IMR-90 (cell line): ENCODE measurements around the gene NRP1. TPM values are rescaled to one million over a fixed set of nuclear protein-coding genes. Genes with fewer than 3 reads are reported as not detected.

ENCODE experiments used
- ATAC-seq: fragments of 200-7000 bp; cut with Tn5 transposase; 2 replicates; pipeline ENCODE4 v1.9.1; 2020; ENCODE audit warnings: low read depth, mild to moderate bottlenecking, moderate library complexity
- BruUV-seq: library from RNA; stranded (reverse); fragments of 400-500 nt; replicated peaks from 2 replicates; lab custom pipeline; 2021; lab: Mats Ljungman, UMichigan
- CTCF ChIA-PET: fragments of 300-600 bp; formaldehyde crosslinking; extraction: SDS; loops from one replicate; lab custom pipeline; 2021; ENCODE audit warnings: antibody characterized with exemption; lab: Yijun Ruan, JAX
- POLR2A ChIA-PET: fragments of 300-600 bp; sonication (Branson Sonifier 250); formaldehyde crosslinking; loops from one replicate; lab custom pipeline; 2022; ENCODE audit warnings: antibody characterized with exemption; ENCODE audit not compliant: unreplicated experiment; lab: Charles Lee
- DNase-seq: peaks from one replicate; pipeline ENCODE4 v3.0.0; 2013
- H2AFZ ChIP-seq: replicated peaks from 2 replicates; pipeline ENCODE3; 2013; ENCODE audit warnings: low read length, mild to moderate bottlenecking; ENCODE audit not compliant: poor library complexity
- H2AK5ac ChIP-seq: 2 replicates; pipeline ENCODE4 v1.6.1; 2013; ENCODE audit warnings: low read depth, low read length, inconsistent platforms
- H2AK9ac ChIP-seq: replicated peaks from 2 replicates; pipeline ENCODE3; 2013; ENCODE audit warnings: mild to moderate bottlenecking, low read depth, low read length, moderate library complexity; ENCODE audit not compliant: poor library complexity
- H2BK120ac ChIP-seq: 2 replicates; pipeline ENCODE4 v1.6.1; 2013; ENCODE audit warnings: low read depth, low read length, inconsistent platforms
- H2BK15ac ChIP-seq: 3 replicates; pipeline ENCODE4 v1.6.1; 2013; ENCODE audit warnings: low read depth, low read length, inconsistent platforms
- H2BK20ac ChIP-seq: 2 replicates; pipeline ENCODE4 v1.6.1; 2013; ENCODE audit warnings: low read depth, mild to moderate bottlenecking, inconsistent platforms, low read length, moderate library complexity
- H2BK5ac ChIP-seq: 2 replicates; pipeline ENCODE4 v1.6.1; 2013; ENCODE audit warnings: mild to moderate bottlenecking, low read depth, low read length, inconsistent platforms; ENCODE audit not compliant: poor library complexity, severe bottlenecking
- H3K14ac ChIP-seq: replicated peaks from 2 replicates; pipeline ENCODE4 v1.6.1; 2013; ENCODE audit warnings: low read depth, low read length, inconsistent platforms
- H3K18ac ChIP-seq: 2 replicates; pipeline ENCODE4 v1.6.1; 2013; ENCODE audit warnings: low read depth, low read length, control low read depth
- H3K23ac ChIP-seq: 2 replicates; pipeline ENCODE4 v1.6.1; 2013; ENCODE audit warnings: low read depth, low read length, inconsistent platforms
- H3K27ac ChIP-seq: 2 replicates; pipeline ENCODE4 v1.5.1; 2013; ENCODE audit warnings: mild to moderate bottlenecking, control low read depth, low read length; ENCODE audit not compliant: insufficient read depth
- H3K27me3 ChIP-seq: 2 replicates; pipeline ENCODE4 v1.6.1; 2013; ENCODE audit warnings: low read length; ENCODE audit not compliant: control insufficient read depth, insufficient read depth
- H3K36me3 ChIP-seq: 2 replicates; pipeline ENCODE4 v1.6.1; 2013; ENCODE audit warnings: low read length, mixed read lengths; ENCODE audit not compliant: control insufficient read depth, insufficient read depth
- H3K4ac ChIP-seq: 2 replicates; pipeline ENCODE4 v1.6.1; 2013; ENCODE audit warnings: low read depth, low read length, inconsistent platforms
- H3K4me1 ChIP-seq: 2 replicates; pipeline ENCODE4 v1.6.1; 2013; ENCODE audit warnings: low read length, mixed read lengths; ENCODE audit not compliant: control insufficient read depth, insufficient read depth
- H3K4me2 ChIP-seq: 2 replicates; pipeline ENCODE4 v1.6.1; 2013; ENCODE audit warnings: low read depth, mild to moderate bottlenecking, control low read depth, low read length, moderate library complexity
- H3K4me3 ChIP-seq: 2 replicates; pipeline ENCODE4 v1.5.1; 2013; ENCODE audit warnings: low read depth, mild to moderate bottlenecking, control low read depth, low read length, moderate library complexity; ENCODE audit not compliant: insufficient read depth
- H3K56ac ChIP-seq: 2 replicates; pipeline ENCODE4 v1.6.1; 2013; ENCODE audit warnings: low read length, inconsistent platforms; ENCODE audit not compliant: insufficient read depth; ENCODE audit errors: extremely low read depth
- H3K79me1 ChIP-seq, 2 experiments: 2 replicates each; pipeline ENCODE4 v1.6.1; 2013; ENCODE audit warnings: low read length in 2 of 2, inconsistent platforms in 1 of 2, low read depth in 1 of 2
- H3K9ac ChIP-seq: 2 replicates; pipeline ENCODE4 v1.6.1; 2013; ENCODE audit warnings: low read depth, low read length, control low read depth
- H3K9me1 ChIP-seq: 2 replicates; pipeline ENCODE4 v1.6.1; 2013; ENCODE audit warnings: low read length, inconsistent platforms; ENCODE audit not compliant: insufficient read depth
- H3K9me3 ChIP-seq: 2 replicates; pipeline ENCODE4 v1.6.1; 2013; ENCODE audit warnings: low read length; ENCODE audit not compliant: control insufficient read depth, insufficient read depth
- H4K20me1 ChIP-seq: 2 replicates; pipeline ENCODE4 v1.6.1; 2013; ENCODE audit warnings: low read length, inconsistent platforms; ENCODE audit not compliant: insufficient read depth
- H4K5ac ChIP-seq: 2 replicates; pipeline ENCODE4 v1.6.1; 2013; ENCODE audit warnings: mild to moderate bottlenecking, low read depth, low read length, control low read depth
- H4K8ac ChIP-seq, 2 experiments: 2 replicates each; pipeline ENCODE4 v1.6.1; 2013; ENCODE audit warnings: low read depth in 2 of 2, low read length in 2 of 2, control low read depth in 1 of 2, inconsistent platforms in 1 of 2
- H4K91ac ChIP-seq: 2 replicates; pipeline ENCODE4 v1.6.1; 2013; ENCODE audit warnings: low read depth, low read length, inconsistent platforms; ENCODE audit not compliant: insufficient read depth
- CHD1 ChIP-seq: IDR thresholded peaks from 2 replicates; pipeline ENCODE4 v1.6.1; 2012; ENCODE audit warnings: low read depth, low read length, improper control_type of control experiment
- CTCF ChIP-seq: conservative IDR thresholded peaks from 2 replicates; pipeline ENCODE4 v1.5.1; 2012; ENCODE audit warnings: mild to moderate bottlenecking, low read depth, low read length, improper control_type of control experiment
- FOS ChIP-seq: fragments of 150-350 bp; IDR thresholded peaks from 2 replicates; pipeline ENCODE4 v1.6.1; 2016; ENCODE audit warnings: low read depth, low read length
- MAZ ChIP-seq: IDR thresholded peaks from 2 replicates; pipeline ENCODE4 v1.6.1; 2012; ENCODE audit warnings: low read depth, mild to moderate bottlenecking, low read length, improper control_type of control experiment, moderate library complexity, borderline replicate concordance
- MXI1 ChIP-seq: IDR thresholded peaks from 2 replicates; pipeline ENCODE4 v1.6.1; 2012; ENCODE audit warnings: low read depth, mild to moderate bottlenecking, low read length, moderate library complexity, borderline replicate concordance
- NFE2L2 ChIP-seq: fragments of 150-350 bp; IDR thresholded peaks from 2 replicates; pipeline ENCODE4 v1.6.1; 2016; ENCODE audit warnings: low read depth, mild to moderate bottlenecking, low read length
- POLR2A ChIP-seq: IDR thresholded peaks from 2 replicates; pipeline ENCODE4 v1.6.1; 2012; ENCODE audit warnings: mild to moderate bottlenecking, low read depth, low read length
- RAD21 ChIP-seq: IDR thresholded peaks from 2 replicates; pipeline ENCODE4 v1.6.1; 2012; ENCODE audit warnings: low read length, improper control_type of control experiment
- RCOR1 ChIP-seq: IDR thresholded peaks from 2 replicates; pipeline ENCODE4 v1.6.1; 2012; ENCODE audit warnings: mild to moderate bottlenecking, low read length, improper control_type of control experiment; ENCODE audit not compliant: insufficient replicate concordance
- RFX5 ChIP-seq: IDR thresholded peaks from 2 replicates; pipeline ENCODE4 v1.8.0; 2012; ENCODE audit warnings: low read depth, mild to moderate bottlenecking, low read length, moderate library complexity
- SMC3 ChIP-seq: fragments of 150-350 bp; IDR thresholded peaks from 2 replicates; pipeline ENCODE4 v1.6.1; 2016; ENCODE audit warnings: low read depth, mild to moderate bottlenecking, antibody characterized with exemption, low read length, moderate library complexity
- WGBS, 2 experiments: methylation state at CpG; one replicate each; pipeline versions ENCODE4 v1.1.5 to v1.1.7; 2013; ENCODE audit warnings: missing lambda C conversion rate in 2 of 2; ENCODE audit not compliant: insufficient read length in 1 of 2; ENCODE audit errors: extremely low coverage in 2 of 2; 5-methylcytosine and 5-hydroxymethylcytosine counted together
- dilution Hi-C: fragments of 300-500 bp; cut with HindIII; formaldehyde crosslinking; loops from one replicate; pipeline ENCODE4 v1.14.3; 2018; ENCODE audit warnings: low sequenced_read_pairs; ENCODE audit not compliant: unreplicated experiment
- in situ Hi-C: fragments of 300-500 bp; cut with MboI; formaldehyde crosslinking; loops from 3 replicates; pipeline ENCODE4 v1.14.3; 2019; ENCODE audit warnings: low sequenced_read_pairs, inconsistent platforms, mixed read lengths
- intact Hi-C: fragments of 100-400 bp; cut with micrococcal nuclease; formaldehyde crosslinking; loops from 2 replicates; pipeline ENCODE4 v1.10.0; 2022
- polyA plus RNA-seq, 3 experiments: library from polyadenylated mRNA; depleted of rRNA; stranded (reverse); fragments of >200 nt; gene quantifications; 2 replicates each; pipeline ENCODE4 v1.2.3, GENCODE V29; 2012; ENCODE audit warnings: low replicate concordance in 1 of 3
- total RNA-seq: library from RNA; depleted of rRNA; stranded (reverse); fragments of >200 nt; gene quantifications from 2 replicates; pipeline ENCODE4 v1.2.3, GENCODE V29; 2012
- TF ChIP-seq, protein P1 (sequence below): fragments of 150-350 bp; IDR thresholded peaks from 2 replicates; pipeline ENCODE4 v1.6.1; 2017; ENCODE audit warnings: mild to moderate bottlenecking, antibody characterized with exemption, low read length, low read depth
- TF ChIP-seq, protein P2 (sequence below): fragments of 150-350 bp; IDR thresholded peaks from 2 replicates; pipeline ENCODE4 v1.6.1; 2016; ENCODE audit warnings: low read depth, mild to moderate bottlenecking, low read length, moderate library complexity, borderline replicate concordance

Gene NRP1
- total and polyA plus RNA-seq, 2 of the 4 experiments (the other 2 are of a cell fraction) = 108 to 227 TPM

GRCh38 chr10:33190406-33190805, 144.1 kb downstream of the NRP1 start:
- POLR2A ChIA-PET = no interaction called here
- no peak overlapping the region for H3K27ac ChIP-seq
- WGBS, 2 experiments = no CpG with 5 or more reads among the region's 1 CpG
- H2BK5ac ChIP-seq = no peak overlapping the region
- H3K23ac ChIP-seq = no peak overlapping the region
- no peak overlapping the region for H2AK9ac ChIP-seq
- H3K9me3 ChIP-seq = no peaks in the 10 kb centered on the region
- no peak overlapping the region for H3K4ac ChIP-seq
- H4K8ac ChIP-seq = no peak overlapping the region
- peaks cover 0 to 12% of the 10 kb centered on the region in 2 experiments; a peak in 1 of 4 replicates for H3K79me1 ChIP-seq
- in situ Hi-C loops (no loop called here), dilution Hi-C loops (no loop called here), intact Hi-C loops (loop anchor here (5.0 to 10.0 kb wide), 3 partner anchors 82 to 396 kb away; no protein-coding TSS in a partner anchor)
- no peak overlapping the region for H4K5ac ChIP-seq
- no peak overlapping the region for H3K18ac ChIP-seq
- H3K14ac ChIP-seq = no peak overlapping the region
- no peak overlapping the region for H3K4me3 ChIP-seq
- ATAC-seq (no peak), DNase-seq (no peak)
- no peak overlapping the region for H2BK120ac ChIP-seq
- H3K4me2 ChIP-seq = no peak overlapping the region
- no peak overlapping the region for H2AFZ ChIP-seq
- no peaks in the 10 kb centered on the region for H4K20me1 ChIP-seq
- CTCF ChIA-PET = interaction anchor here (1.8 kb wide), 1 partner anchor 137 kb away, joined by 5 read pairs; no protein-coding TSS in a partner anchor
- no peak overlapping the region for H2BK15ac ChIP-seq
- H3K9ac ChIP-seq = no peak overlapping the region
- no peaks in the 10 kb centered on the region for H3K27me3 ChIP-seq
- H3K56ac ChIP-seq = no peak overlapping the region
- H2AK5ac ChIP-seq = no peak overlapping the region
- BruUV-seq = no TSS peak
- H4K91ac ChIP-seq = no peak overlapping the region
- H3K4me1 ChIP-seq = peaks cover 3% of the 10 kb centered on the region
- H2BK20ac ChIP-seq = no peak overlapping the region
- H3K9me1 ChIP-seq = peaks cover 14% of the 10 kb centered on the region
- TF ChIP-seq CHD1 (no peak), SMC3 (no peak), CTCF (no peak), FOS (no peak), RAD21 (no peak), RFX5 (no peak), RCOR1 (no peak), MXI1 (no peak), POLR2A (no peak), MAZ (no peak), NFE2L2 (no peak)
- TF ChIP-seq, protein P1, sequence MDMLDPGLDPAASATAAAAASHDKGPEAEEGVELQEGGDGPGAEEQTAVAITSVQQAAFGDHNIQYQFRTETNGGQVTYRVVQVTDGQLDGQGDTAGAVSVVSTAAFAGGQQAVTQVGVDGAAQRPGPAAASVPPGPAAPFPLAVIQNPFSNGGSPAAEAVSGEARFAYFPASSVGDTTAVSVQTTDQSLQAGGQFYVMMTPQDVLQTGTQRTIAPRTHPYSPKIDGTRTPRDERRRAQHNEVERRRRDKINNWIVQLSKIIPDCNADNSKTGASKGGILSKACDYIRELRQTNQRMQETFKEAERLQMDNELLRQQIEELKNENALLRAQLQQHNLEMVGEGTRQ = no peak
- TF ChIP-seq, protein P2, sequence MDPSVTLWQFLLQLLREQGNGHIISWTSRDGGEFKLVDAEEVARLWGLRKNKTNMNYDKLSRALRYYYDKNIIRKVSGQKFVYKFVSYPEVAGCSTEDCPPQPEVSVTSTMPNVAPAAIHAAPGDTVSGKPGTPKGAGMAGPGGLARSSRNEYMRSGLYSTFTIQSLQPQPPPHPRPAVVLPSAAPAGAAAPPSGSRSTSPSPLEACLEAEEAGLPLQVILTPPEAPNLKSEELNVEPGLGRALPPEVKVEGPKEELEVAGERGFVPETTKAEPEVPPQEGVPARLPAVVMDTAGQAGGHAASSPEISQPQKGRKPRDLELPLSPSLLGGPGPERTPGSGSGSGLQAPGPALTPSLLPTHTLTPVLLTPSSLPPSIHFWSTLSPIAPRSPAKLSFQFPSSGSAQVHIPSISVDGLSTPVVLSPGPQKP = no peak
- peaks cover 16% of the 10 kb centered on the region for H3K36me3 ChIP-seq
